DND-41 (cell line): ENCODE results near the gene XKR3.

Experiments used
- CTCF ChIP-seq: IDR thresholded peaks from 2 replicates; pipeline ENCODE4 v1.5.1; 2012; ENCODE audit warnings: borderline replicate concordance, low read length, moderate library complexity, mild to moderate bottlenecking; ENCODE audit not compliant: poor library complexity, severe bottlenecking; ENCODE audit errors: extremely low read depth
- EZH2 ChIP-seq: IDR thresholded peaks from 3 replicates; pipeline ENCODE4 v1.6.1; 2012; ENCODE audit warnings: borderline replicate concordance, low read depth, mild to moderate bottlenecking, moderate library complexity, low read length, inconsistent platforms; ENCODE audit not compliant: severe bottlenecking

DNA sequence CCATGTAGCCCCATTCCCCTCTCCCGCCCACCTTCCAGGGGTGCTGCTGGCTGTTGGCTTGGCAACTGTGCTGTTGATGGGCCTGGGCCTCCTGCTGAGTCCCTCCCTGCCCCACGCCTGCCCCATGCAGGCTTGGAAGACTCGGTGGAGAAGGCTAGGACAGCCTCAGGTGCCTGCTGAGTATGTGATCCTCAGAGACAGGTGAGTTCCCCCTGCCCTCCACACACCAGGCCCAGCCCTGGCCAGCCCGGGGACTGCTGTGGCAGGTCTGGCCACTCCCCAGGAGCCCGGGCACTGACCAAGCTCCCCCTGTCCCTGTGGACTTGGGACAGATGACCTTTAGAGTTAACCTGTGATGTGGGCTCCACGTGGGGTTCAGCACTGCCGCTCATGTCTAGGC is 20.7 kb upstream of the XKR3 start:
- TF ChIP-seq CTCF: no peak
- TF ChIP-seq EZH2: no peak
